ENCODE results near the gene AQP12A.
"Not testable (repeated sequence)": the region's sequence is repeated elsewhere in the genome, so short reads cannot be mapped to it uniquely, and the experiment has no call there.

The AQP12A gene, protein sequence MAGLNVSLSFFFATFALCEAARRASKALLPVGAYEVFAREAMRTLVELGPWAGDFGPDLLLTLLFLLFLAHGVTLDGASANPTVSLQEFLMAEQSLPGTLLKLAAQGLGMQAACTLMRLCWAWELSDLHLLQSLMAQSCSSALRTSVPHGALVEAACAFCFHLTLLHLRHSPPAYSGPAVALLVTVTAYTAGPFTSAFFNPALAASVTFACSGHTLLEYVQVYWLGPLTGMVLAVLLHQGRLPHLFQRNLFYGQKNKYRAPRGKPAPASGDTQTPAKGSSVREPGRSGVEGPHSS

GRCh38 chr2:240691631-240692420, at the start of gene AQP12A:
TSS of gene AQP12A (plus strand) at chr2:240691866. CDS start at chr2:240691914, 48 bp downstream.
- not testable (repeated sequence) for DNase-seq (ENCODE audit: low read depth)

DNA sequence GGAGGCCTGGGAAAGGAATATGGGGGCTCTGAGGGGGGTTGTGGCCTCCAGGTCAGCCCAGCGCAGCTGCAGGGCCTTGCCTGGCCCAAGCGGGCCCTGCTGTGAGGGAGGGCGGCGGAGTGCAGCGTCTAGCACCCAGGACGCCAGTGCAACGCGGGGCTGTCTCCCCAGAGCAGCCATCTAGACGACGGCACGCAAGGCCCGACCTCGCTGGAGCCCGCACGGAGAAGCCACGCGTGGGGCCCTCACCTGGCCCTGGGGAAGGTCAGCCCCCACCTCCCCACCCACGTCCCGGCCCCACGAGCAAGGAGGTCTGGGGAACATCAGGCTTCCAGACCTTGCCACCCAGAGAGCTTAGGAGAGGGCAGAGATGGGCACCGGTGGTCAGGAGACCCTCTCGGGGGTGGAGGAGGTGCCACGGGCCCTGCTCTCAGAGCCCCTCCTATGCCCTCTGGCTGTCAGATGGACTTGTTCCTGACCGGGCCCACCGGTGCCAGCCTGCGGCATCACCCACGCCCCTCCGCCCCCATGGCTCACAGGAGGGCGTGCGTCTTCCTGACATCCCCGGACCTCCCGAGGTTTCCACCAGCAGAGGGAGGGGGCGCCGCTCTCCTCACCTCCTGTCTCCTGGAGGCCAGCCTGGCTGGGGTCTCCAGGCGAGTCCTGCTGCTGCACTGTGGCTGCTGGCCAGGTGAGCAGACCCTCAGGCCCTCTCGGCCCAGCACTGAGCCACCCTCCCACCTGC, 49.4 kb upstream of the AQP12A start:
- no peak for DNase-seq (ENCODE audit: low read depth)

GRCh38 chr2:240642806-240643092, 48.9 kb upstream of the AQP12A start:
- no peak for DNase-seq (ENCODE audit: low read depth)

GRCh38 chr2:240643093-240643810, 48.4 kb upstream of the AQP12A start:
- no peak for DNase-seq (ENCODE audit: low read depth)

DNA sequence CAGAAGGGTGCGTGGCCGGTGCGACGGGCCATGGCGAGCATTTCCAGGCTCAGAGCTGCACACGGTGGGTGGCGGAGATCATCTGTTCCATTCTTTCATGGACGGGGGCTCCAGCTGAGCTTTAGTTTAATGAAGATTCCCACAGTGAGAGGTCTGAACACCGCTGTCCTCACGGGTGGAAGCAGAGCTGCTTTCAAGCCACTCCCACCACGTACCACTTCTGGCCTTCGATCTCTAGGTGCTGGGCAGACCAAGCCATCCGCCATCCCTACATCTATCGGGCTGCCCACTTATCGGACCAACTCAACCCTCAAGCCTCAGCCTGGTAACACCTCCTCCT, 47.9 kb upstream of the AQP12A start:
- no peak for DNase-seq (ENCODE audit: low read depth)

DNA sequence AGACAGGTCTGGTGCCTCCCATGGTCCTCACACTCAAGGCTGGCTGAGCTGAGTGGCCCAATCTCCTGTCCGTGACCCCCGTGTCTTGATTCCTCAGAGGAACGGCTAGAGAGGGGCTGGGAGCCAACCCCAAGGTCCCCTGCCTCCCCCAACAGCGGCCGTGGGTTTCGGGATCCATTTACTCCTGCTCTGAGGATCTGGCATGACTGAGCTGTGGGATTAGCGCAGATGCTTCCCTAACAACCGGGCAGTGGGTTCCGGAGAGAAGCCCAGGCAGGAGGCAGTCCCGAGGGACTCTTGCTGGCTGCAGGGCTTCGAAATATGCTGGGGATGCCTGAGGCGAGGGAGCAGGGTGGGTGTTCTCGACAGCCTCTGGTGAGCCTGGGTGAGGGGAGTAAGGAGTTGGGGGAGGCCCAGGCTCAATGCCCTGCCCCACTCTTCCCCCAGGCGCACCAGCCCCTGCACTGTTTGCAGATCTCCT, 47.5 kb upstream of the AQP12A start:
- no peak for DNase-seq (ENCODE audit: low read depth)

GRCh38 chr2:240644859-240645301, 46.8 kb upstream of the AQP12A start:
- no peak for DNase-seq (ENCODE audit: low read depth)

- DNase-seq (ENCODE audit: low read depth) = no peak
These were observed 46.3 kb upstream of the AQP12A start for GRCh38 chr2:240645346-240645745.

- DNase-seq (ENCODE audit: low read depth) = no peak
These were observed 45.9 kb upstream of the AQP12A start for GRCh38 chr2:240645801-240646175.

DNA sequence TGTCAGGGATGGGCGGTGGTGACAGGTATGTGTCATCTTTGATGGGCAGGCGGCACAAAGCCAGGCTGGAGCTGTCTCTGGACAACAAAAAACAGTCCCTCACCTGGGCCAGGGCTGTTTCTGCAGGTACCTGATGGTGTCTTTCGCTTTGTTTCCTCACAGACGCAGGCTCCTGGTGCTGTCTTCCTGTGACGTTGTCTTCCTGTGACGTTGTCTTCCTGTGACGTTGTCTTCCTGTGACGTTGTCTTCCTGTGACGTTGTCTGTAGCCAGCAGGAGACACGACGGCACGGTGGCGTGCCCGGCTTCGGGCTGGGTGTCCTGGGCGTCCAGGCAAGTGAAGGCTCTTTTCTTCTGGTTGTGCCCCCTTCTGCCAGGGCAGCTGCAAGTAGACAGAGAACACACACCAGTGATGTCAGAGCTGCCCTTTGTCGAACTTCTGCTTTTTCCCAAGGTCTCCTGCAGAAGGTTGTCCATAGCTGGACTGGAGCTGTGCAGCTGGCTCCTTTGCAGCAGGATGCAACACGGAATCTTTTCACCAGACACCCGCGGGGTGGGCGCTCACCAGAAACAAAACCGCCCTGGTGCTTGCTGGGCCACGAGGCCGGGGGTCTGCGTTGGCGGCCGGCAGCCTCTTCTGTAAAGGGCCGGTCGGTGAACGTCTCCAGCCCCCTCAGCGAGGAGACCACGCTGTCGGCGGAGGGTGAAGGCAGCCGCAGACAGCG, 45.3 kb upstream of the AQP12A start:
- DNase-seq (ENCODE audit: low read depth) = no peak

- no peak for DNase-seq (ENCODE audit: low read depth)
These were observed 44.7 kb upstream of the AQP12A start for GRCh38 chr2:240646900-240647502.

DNA sequence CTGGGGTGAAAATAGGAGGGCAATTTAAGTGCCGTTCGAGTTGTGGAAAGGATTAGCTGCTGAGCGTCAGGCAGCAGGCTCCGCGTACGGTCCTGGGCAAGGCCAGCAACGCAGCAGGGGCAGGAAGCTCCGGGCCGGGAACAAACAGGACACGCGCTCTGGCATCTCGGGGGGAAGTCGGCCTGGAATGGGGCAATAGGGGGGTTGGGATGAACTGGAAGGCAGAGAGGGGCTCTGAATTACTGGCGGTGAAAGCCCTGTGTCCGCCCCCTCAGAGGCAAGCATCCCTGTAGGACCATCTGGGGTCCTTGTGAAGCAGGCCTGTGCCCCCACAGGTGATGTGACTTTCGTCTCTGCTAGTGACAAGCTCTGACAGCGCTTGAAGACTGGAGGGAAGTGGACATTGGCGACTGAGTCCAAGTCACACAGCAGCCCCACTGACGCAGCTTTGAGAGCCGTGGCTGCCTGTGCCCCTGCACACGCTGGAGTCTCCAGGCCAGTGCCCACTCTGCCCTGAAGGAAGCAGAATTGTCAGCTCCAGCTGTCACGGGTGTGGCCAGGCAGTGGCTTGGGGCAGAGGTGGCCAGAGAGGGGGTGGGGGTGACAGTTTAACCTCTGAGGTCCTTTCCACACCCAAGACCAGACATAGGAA, 44.0 kb upstream of the AQP12A start:
- DNase-seq (ENCODE audit: low read depth) = no peak

GRCh38 chr2:240648155-240648649, 43.5 kb upstream of the AQP12A start:
- DNase-seq (ENCODE audit: low read depth) = no peak

GRCh38 chr2:240648650-240649275, 42.9 kb upstream of the AQP12A start:
- no peak for DNase-seq (ENCODE audit: low read depth)

DNA sequence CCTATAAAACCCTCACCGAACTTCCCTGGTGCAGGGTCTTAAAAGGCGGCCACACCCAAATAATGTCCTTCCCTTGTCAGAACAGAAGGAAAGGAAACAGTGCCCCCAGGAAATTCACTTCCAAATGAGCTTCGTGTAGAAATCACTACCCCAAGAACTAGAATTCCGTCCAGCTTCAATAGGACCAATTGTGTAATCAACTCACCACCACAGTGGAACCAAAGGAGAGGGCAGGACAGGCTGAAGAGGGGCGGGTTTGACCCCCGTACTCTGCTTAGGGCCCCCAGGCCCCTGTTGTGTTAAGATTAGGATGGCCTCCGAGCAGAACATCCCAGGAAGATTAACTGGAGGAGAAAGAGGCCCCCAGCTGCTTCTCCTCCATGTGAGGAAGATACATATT, 42.3 kb upstream of the AQP12A start:
- no peak for DNase-seq (ENCODE audit: low read depth)

- DNase-seq (ENCODE audit: low read depth) = no peak
These were observed 41.3 kb upstream of the AQP12A start for GRCh38 chr2:240650254-240650965.

DNA sequence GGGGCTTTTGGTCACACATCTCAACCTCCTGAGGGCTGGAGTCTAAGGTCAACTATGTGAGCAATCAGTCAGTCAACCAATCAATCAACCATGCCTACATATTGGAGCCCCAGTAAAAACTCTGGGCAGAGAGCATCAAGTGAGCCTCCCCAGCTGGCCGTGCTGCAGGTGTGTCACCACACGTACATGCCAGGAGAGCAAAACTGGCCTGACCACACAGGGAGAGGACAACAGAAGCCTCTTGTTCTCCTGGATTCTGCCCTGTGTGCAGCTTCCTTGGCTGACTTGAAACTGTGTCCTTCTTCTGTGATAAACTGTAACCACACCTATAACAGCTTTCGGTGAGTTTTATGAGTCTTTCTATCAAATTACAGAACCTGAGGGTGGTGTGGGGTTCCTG, 40.5 kb upstream of the AQP12A start:
- no peak for DNase-seq (ENCODE audit: low read depth)

GRCh38 chr2:240655931-240656886, 35.5 kb upstream of the AQP12A start:
- DNase-seq (ENCODE audit: low read depth) = no peak

Measured in activated T-cell treated with anti-CD3 and anti-CD28 coated beads for 1 hour (primary cell).